ENCODE results near the gene GNG12.

GRCh38 chr1:67672260-67672803 lies 160.9 kb downstream of the GNG12 start:
- TF ChIP-seq CTCF (conservative IDR thresholded peaks at IDR 0.05; ENCODE audit: low read length) (no peak), EZH2phosphoT487 (IDR thresholded peaks at IDR 0.05; ENCODE audit: borderline replicate concordance) (no peak)
